Measurements from ENCODE around the gene CRHR1. TPM values are rescaled to one million over a fixed set of nuclear protein-coding genes. Genes with fewer than 3 reads are reported as not detected.
A peak's percentile ranks its signal among the peaks of the same experiment; 100 is the strongest.

CRHR1 gene
- total RNA-seq, 6 donors from 2014 or later: not detected

DNA sequence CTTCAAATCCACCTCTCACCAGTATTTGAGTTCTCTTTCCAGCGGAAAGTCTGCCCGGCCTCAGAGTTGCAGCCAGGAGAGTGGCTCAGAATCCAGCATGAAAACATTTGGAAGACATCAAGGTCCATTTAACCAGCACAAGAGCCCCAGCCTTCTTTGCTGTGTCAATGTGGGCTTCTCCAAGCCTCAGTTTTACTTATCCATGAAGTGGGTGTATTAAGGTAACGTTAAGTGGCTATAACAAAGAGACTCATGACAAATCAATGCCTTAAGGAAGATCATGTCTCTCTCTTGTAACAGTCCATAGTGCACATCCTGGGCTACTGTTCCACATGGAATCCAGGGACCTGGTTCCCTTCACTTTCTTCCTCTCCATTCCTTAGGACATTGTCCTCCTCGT is 59.6 kb downstream of the CRHR1 start:
- Histone ChIP-seq H3K27ac (no peak overlapping the region), H3K9me3 (no peaks in the 10 kb centered on the region), H3K4me1 (no peaks in the 10 kb centered on the region), H3K27me3 (no peaks in the 10 kb centered on the region), H3K4me3 (no peak overlapping the region), H3K36me3 (no peaks in the 10 kb centered on the region)
- TF ChIP-seq, protein P1, sequence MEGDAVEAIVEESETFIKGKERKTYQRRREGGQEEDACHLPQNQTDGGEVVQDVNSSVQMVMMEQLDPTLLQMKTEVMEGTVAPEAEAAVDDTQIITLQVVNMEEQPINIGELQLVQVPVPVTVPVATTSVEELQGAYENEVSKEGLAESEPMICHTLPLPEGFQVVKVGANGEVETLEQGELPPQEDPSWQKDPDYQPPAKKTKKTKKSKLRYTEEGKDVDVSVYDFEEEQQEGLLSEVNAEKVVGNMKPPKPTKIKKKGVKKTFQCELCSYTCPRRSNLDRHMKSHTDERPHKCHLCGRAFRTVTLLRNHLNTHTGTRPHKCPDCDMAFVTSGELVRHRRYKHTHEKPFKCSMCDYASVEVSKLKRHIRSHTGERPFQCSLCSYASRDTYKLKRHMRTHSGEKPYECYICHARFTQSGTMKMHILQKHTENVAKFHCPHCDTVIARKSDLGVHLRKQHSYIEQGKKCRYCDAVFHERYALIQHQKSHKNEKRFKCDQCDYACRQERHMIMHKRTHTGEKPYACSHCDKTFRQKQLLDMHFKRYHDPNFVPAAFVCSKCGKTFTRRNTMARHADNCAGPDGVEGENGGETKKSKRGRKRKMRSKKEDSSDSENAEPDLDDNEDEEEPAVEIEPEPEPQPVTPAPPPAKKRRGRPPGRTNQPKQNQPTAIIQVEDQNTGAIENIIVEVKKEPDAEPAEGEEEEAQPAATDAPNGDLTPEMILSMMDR (IDR thresholded peaks at IDR 0.05): no peak
- TF ChIP-seq POLR2AphosphoS5 (IDR thresholded peaks at IDR 0.05): no peak
- no peak for TF ChIP-seq EP300 (IDR thresholded peaks at IDR 0.05)
- TF ChIP-seq POLR2A (IDR thresholded peaks at IDR 0.05): no peak
- ATAC-seq (ENCODE audit: low FRiP score in 2 of 2): no peak
- 92 to 93% methylated on average over 4 of the region's 4 CpGs for WGBS, 2 donors
- no peak for DNase-seq

DNA sequence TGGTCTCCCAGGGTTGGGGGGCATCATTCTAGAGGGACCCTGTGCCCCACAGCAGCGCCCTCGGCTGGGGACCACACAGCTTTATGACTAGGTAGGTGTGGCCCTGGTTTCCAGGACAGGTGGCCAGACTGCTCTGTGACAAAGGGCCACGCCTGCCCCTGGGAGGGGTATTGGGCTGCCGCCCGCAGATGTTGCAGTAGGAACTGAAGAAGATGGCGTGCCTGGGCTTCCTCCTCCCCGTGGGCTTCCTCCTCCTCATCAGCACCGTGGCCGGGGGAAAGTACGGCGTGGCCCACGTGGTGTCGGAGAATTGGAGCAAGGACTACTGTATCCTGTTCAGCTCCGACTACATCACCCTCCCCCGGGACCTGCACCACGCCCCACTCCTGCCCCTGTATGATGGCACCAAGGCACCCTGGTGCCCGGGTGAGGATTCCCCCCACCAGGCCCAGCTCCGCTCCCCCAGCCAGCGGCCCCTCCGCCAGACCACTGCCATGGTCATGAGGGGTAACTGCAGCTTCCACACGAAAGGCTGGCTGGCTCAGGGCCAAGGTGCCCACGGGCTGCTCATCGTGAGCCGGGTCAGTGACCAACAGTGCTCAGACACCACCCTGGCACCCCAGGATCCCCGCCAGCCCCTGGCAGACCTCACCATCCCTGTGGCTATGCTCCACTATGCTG is 60.7 kb downstream of the CRHR1 start, which contains the start of gene SPPL2C:
Gene SPPL2C, plus strand, starts transcription at position 187 of the 681 bp plus-strand sequence. Its CDS starts 26 bp downstream, at position 213.
- WGBS, 2 donors: 81 to 90% methylated on average over 12 to 21 of the region's 25 CpGs
- no peak within 1 kb of the TSS for H3K4me3 ChIP-seq
- DNase-seq (peak in 1 of 2 donors; percentile 68), ATAC-seq (ENCODE audit: low FRiP score in 2 of 2) (peak in 1 of 2 donors; percentile 7)
- no peak within 1 kb of the TSS for H3K27ac ChIP-seq
- no peaks in the 10 kb centered on the region for H3K36me3 ChIP-seq
- H3K9me3 ChIP-seq: no peaks in the 10 kb centered on the region
- TF ChIP-seq, protein P1 (IDR thresholded peaks at IDR 0.05): no peak
- TF ChIP-seq POLR2A (IDR thresholded peaks at IDR 0.05) (no peak), EP300 (IDR thresholded peaks at IDR 0.05) (no peak), POLR2AphosphoS5 (IDR thresholded peaks at IDR 0.05) (no peak)
- H3K27me3 ChIP-seq: no peaks in the 10 kb centered on the region
- H3K4me1 ChIP-seq: no peaks in the 10 kb centered on the region

DNA sequence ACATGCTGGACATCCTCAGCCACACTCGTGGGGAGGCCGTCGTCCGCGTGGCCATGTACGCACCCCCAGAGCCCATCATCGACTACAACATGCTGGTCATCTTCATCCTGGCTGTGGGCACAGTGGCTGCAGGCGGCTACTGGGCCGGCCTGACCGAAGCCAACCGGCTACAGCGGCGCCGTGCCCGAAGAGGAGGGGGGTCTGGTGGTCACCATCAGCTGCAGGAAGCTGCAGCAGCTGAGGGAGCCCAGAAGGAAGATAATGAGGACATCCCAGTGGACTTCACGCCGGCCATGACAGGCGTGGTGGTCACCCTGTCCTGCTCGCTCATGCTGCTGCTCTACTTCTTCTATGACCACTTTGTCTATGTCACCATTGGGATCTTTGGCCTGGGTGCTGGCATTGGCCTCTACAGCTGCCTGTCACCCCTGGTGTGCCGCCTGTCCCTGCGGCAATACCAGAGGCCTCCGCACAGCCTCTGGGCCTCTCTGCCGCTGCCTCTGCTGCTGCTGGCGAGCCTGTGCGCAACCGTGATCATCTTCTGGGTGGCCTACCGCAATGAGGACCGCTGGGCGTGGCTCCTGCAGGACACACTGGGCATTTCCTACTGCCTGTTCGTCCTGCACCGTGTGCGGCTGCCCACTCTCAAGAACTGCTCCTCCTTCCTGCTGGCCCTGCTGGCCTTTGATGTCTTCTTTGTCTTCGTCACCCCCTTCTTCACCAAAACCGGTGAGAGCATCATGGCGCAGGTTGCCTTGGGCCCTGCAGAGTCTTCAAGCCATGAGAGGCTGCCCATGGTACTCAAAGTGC is 61.5 kb downstream of the CRHR1 start:
- Histone ChIP-seq H3K4me3 (no peak overlapping the region), H3K4me1 (no peaks in the 10 kb centered on the region), H3K27ac (no peak overlapping the region), H3K9me3 (no peaks in the 10 kb centered on the region), H3K27me3 (no peaks in the 10 kb centered on the region), H3K36me3 (no peaks in the 10 kb centered on the region)
- no peak for TF ChIP-seq EP300 (IDR thresholded peaks at IDR 0.05)
- TF ChIP-seq POLR2AphosphoS5 (IDR thresholded peaks at IDR 0.05): no peak
- TF ChIP-seq, protein P1 (IDR thresholded peaks at IDR 0.05): no peak
- TF ChIP-seq POLR2A (IDR thresholded peaks at IDR 0.05): no peak
- 84 to 92% methylated on average over 19 to 33 of the region's 35 CpGs for WGBS, 2 donors
- ATAC-seq (ENCODE audit: low FRiP score in 2 of 2) (no peak), DNase-seq (peak in 1 of 2 donors; percentile 78)

DNA sequence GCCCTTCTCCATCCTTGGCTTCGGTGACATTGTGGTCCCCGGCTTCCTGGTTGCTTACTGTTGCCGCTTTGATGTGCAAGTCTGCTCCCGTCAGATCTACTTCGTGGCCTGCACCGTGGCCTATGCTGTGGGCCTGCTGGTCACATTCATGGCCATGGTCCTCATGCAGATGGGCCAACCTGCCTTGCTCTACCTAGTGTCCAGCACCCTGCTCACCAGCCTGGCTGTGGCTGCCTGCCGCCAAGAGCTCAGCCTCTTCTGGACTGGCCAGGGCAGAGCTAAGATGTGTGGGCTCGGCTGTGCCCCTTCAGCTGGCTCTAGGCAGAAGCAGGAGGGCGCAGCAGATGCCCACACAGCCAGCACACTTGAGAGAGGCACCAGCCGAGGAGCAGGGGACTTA is 62.1 kb downstream of the CRHR1 start:
- Histone ChIP-seq H3K27me3 (no peaks in the 10 kb centered on the region), H3K4me1 (no peaks in the 10 kb centered on the region), H3K36me3 (no peaks in the 10 kb centered on the region), H3K9me3 (no peaks in the 10 kb centered on the region), H3K4me3 (no peak overlapping the region), H3K27ac (no peak overlapping the region)
- ATAC-seq (ENCODE audit: low FRiP score in 2 of 2) (no peak), DNase-seq (peak in 1 of 2 donors; percentile 56)
- TF ChIP-seq, protein P1 (IDR thresholded peaks at IDR 0.05): no peak
- TF ChIP-seq EP300 (IDR thresholded peaks at IDR 0.05) (no peak), POLR2AphosphoS5 (IDR thresholded peaks at IDR 0.05) (no peak), POLR2A (IDR thresholded peaks at IDR 0.05) (no peak)
- WGBS, 2 donors: 75 to 89% methylated on average over 8 of the region's 10 CpGs

Measured in upper lobe of left lung (tissue), 6 donors.